H1 (cell line): ENCODE data around the gene ISY1.

Source experiments
- CBX5 ChIP-seq: fragments of 300-800, 300-1000 bp; sonication (generic); IDR thresholded peaks from 2 replicates; pipeline ENCODE4 v1.7.1; 2016; ENCODE audit warnings: antibody characterized with exemption, low read length, low read depth
- CHD7 ChIP-seq: fragments of 300-600 bp; sonication (generic); IDR thresholded peaks from 2 replicates; pipeline ENCODE4 v1.7.1; 2012; ENCODE audit warnings: low read length, moderate library complexity, mild to moderate bottlenecking, inconsistent platforms; ENCODE audit not compliant: insufficient replicate concordance
- CTCF ChIP-seq, 3 experiments: IDR thresholded peaks; 1 replicate in 2 of 3; 2 replicates in 1 of 3; pipeline versions ENCODE4 v1.5.1 to v1.6.1; 2011; ENCODE audit warnings: low read length in 3 of 3, mild to moderate bottlenecking in 3 of 3, inconsistent platforms in 2 of 3, low read depth in 1 of 3, moderate library complexity in 1 of 3; ENCODE audit not compliant: insufficient read depth in 1 of 3; ENCODE audit errors: control extremely low read depth in 1 of 3
- JUN ChIP-seq: IDR thresholded peaks from 2 replicates; pipeline ENCODE4 v1.6.1; 2011; ENCODE audit warnings: low read depth, mild to moderate bottlenecking, improper control_type of control experiment, low read length
- JUND ChIP-seq: IDR thresholded peaks from 2 replicates; pipeline ENCODE4 v1.6.1; 2011; ENCODE audit warnings: mild to moderate bottlenecking, improper control_type of control experiment, low read length
- KDM1A ChIP-seq: fragments of 200-600, 300-600 bp; sonication (generic); IDR thresholded peaks from 2 replicates; pipeline ENCODE4 v1.7.1; 2016; ENCODE audit warnings: mild to moderate bottlenecking, low read length, borderline replicate concordance
- MAFK ChIP-seq: IDR thresholded peaks from 2 replicates; pipeline ENCODE4 v1.6.1; 2012; ENCODE audit warnings: low read depth, mild to moderate bottlenecking, improper control_type of control experiment, low read length
- POLR2A ChIP-seq, 2 experiments: IDR thresholded peaks; 1 replicate in 1 of 2; 2 replicates in 1 of 2; pipeline ENCODE4 v1.6.1; 2011; ENCODE audit warnings: low read depth in 2 of 2, low read length in 2 of 2, mild to moderate bottlenecking in 2 of 2; ENCODE audit errors: control extremely low read depth in 1 of 2
- POU5F1 ChIP-seq: IDR thresholded peaks from 2 replicates; pipeline ENCODE4 v1.6.1; 2011; ENCODE audit warnings: low read depth, mild to moderate bottlenecking, low read length, moderate library complexity
- SP1 ChIP-seq: IDR thresholded peaks from 2 replicates; pipeline ENCODE4 v1.6.1; 2011; ENCODE audit warnings: low read depth, low read length
- SUZ12 ChIP-seq: fragments of 200-600 bp; sonication (generic); IDR thresholded peaks from 2 replicates; pipeline ENCODE4 v1.6.1; 2012; ENCODE audit warnings: mild to moderate bottlenecking, inconsistent platforms, low read length, moderate library complexity, mixed read lengths

- no peak for TF ChIP-seq SUZ12
- TF ChIP-seq POLR2A (IDR thresholded peaks at IDR 0.05; ENCODE audit: control extremely low read depth in 1 of 2, low read depth in 2 of 2, low read length in 2 of 2), result no peak
- TF ChIP-seq CTCF (IDR thresholded peaks at IDR 0.05; ENCODE audit: control extremely low read depth in 1 of 3, insufficient read depth in 1 of 3, low read depth in 1 of 3, low read length in 3 of 3), result no peak
- TF ChIP-seq KDM1A, result no peak
- TF ChIP-seq CBX5, result no peak
- TF ChIP-seq MAFK, result no peak
- TF ChIP-seq JUN, result no peak
- TF ChIP-seq SP1, result no peak
- TF ChIP-seq JUND, result no peak
- no peak for TF ChIP-seq CHD7
- TF ChIP-seq POU5F1, result no peak
Observed at GRCh38 chr3:129104498-129105079, 56.3 kb downstream of the ISY1 start.
